Measurements from ENCODE around the gene FAM20C.

DNA sequence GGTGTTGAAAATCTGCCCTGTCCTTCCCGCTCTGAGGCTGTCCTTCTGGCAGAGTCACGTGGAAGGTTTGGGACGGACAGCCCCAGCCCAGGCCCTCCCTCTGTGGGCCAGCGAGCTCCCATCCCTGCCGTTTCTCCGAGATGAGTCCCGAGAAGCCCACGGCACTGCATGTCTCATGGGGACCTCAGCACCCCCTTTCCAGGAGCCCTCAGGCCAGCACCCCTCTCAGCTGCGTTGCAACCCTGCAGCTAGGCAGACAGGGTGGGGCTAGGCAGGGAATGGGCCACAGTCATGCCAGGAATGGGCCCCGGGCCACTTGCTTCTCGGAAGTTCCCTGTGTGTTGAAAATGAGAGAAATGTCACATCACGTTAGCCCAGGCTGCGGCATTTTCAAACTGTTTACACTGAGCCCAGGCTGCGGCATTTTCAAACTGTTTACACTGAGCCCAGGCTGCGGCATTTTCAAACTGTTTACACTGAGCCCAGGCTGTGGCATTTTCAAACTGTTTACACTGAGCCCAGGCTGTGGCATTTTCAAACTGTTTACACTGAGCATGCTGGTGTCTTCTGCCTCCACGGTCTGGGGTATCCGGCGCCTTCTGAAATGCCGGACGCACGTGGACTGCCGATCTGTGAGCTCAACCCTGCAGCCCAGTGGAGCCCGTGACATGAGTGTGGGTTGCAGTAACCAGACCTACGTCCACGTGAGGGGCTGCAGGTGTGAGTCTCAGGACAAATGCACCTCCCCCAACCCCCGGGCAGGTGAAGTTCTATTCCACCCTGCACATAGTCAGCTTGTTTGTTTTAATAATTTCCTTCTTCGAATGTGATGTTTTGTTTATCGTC lies 42.6 kb downstream of the FAM20C start:
- TF ChIP-seq, protein P1, sequence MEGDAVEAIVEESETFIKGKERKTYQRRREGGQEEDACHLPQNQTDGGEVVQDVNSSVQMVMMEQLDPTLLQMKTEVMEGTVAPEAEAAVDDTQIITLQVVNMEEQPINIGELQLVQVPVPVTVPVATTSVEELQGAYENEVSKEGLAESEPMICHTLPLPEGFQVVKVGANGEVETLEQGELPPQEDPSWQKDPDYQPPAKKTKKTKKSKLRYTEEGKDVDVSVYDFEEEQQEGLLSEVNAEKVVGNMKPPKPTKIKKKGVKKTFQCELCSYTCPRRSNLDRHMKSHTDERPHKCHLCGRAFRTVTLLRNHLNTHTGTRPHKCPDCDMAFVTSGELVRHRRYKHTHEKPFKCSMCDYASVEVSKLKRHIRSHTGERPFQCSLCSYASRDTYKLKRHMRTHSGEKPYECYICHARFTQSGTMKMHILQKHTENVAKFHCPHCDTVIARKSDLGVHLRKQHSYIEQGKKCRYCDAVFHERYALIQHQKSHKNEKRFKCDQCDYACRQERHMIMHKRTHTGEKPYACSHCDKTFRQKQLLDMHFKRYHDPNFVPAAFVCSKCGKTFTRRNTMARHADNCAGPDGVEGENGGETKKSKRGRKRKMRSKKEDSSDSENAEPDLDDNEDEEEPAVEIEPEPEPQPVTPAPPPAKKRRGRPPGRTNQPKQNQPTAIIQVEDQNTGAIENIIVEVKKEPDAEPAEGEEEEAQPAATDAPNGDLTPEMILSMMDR (IDR thresholded peaks at IDR 0.05; ENCODE audit: insufficient read depth, low read depth, low read length) = no peak
- TF ChIP-seq EZH2 (IDR thresholded peaks at IDR 0.05; ENCODE audit: insufficient read depth, low read length) = no peak

Measured in astrocyte (in vitro differentiated cells and primary cell).